Hepatocyte (in vitro differentiated cells): ENCODE results near the gene EIF2AK2. TPM values are rescaled to one million over a fixed set of nuclear protein-coding genes. Genes with fewer than 3 reads are reported as not detected.

Experiments used
- DNase-seq: peaks from one replicate; pipeline ENCODE4 v3.0.0-alpha.2; 2016; ENCODE audit warnings: low spot score
- H2AFZ ChIP-seq: fragments of 200-600 bp; sonication (generic); 2 replicates; pipeline ENCODE4 v1.6.0; 2016; ENCODE audit warnings: antibody characterized with exemption, mild to moderate bottlenecking
- H3K27ac ChIP-seq: fragments of 200-600 bp; sonication (generic); 2 replicates; pipeline ENCODE4 v1.5.1; 2016; ENCODE audit warnings: mild to moderate bottlenecking
- H3K27me3 ChIP-seq: fragments of 200-600 bp; sonication (generic); 2 replicates; pipeline ENCODE4 v1.6.1; 2016
- H3K36me3 ChIP-seq: fragments of 200-600 bp; sonication (generic); replicated peaks from 2 replicates; pipeline ENCODE4 v1.5.1; 2016; ENCODE audit warnings: low read depth; ENCODE audit not compliant: insufficient read depth
- H3K4me1 ChIP-seq: fragments of 200-600 bp; sonication (generic); 2 replicates; pipeline ENCODE4 v1.5.1; 2016; ENCODE audit warnings: mild to moderate bottlenecking, moderate library complexity; ENCODE audit not compliant: insufficient read depth
- H3K4me2 ChIP-seq: fragments of 200-600 bp; sonication (generic); 2 replicates; pipeline ENCODE4 v1.6.0; 2016
- H3K4me3 ChIP-seq: fragments of 200-600 bp; sonication (generic); 2 replicates; pipeline ENCODE4 v1.5.1; 2016; ENCODE audit warnings: mild to moderate bottlenecking
- H3K79me2 ChIP-seq: fragments of 200-600 bp; sonication (generic); 2 replicates; pipeline ENCODE4 v1.6.0; 2017; ENCODE audit warnings: mild to moderate bottlenecking
- H3K9me2 ChIP-seq: fragments of 200-600 bp; sonication (generic); replicated peaks from 2 replicates; pipeline ENCODE4 v1.6.0; 2017; ENCODE audit warnings: mild to moderate bottlenecking; ENCODE audit not compliant: insufficient read depth
- H3K9me3 ChIP-seq: fragments of 200-600 bp; sonication (generic); 2 replicates; pipeline ENCODE4 v1.5.1; 2016; ENCODE audit warnings: low read depth, mild to moderate bottlenecking
- H4K20me1 ChIP-seq: fragments of 200-600 bp; sonication (generic); 2 replicates; pipeline ENCODE4 v1.6.0; 2016; ENCODE audit warnings: mild to moderate bottlenecking; ENCODE audit not compliant: insufficient read depth, poor library complexity, severe bottlenecking
- EZH2 ChIP-seq: fragments of 200-600 bp; sonication (generic); IDR thresholded peaks from 2 replicates; pipeline ENCODE4 v1.6.1; 2016; ENCODE audit warnings: antibody characterized with exemption, mild to moderate bottlenecking, borderline replicate concordance
- EZH2phosphoT487 ChIP-seq: fragments of 200-600 bp; sonication (generic); IDR thresholded peaks from one replicate; pipeline ENCODE4 v1.6.1; 2018; ENCODE audit warnings: antibody characterized with exemption, mild to moderate bottlenecking, low read depth, moderate library complexity; ENCODE audit not compliant: unreplicated experiment, severe bottlenecking
- WGBS: methylation state at CpG from one replicate; pipeline ENCODE4 v1.1.6; 2016; ENCODE audit warnings: low lambda C conversion rate; ENCODE audit errors: missing lambda C conversion rate; 5-methylcytosine and 5-hydroxymethylcytosine counted together
- polyA plus RNA-seq: library from polyadenylated mRNA; unstranded; fragments of >200 nt; fragmentation: Nextera tagmentation; extraction: Ambion mirVana; gene quantifications from 2 replicates; pipeline ENCODE4 v1.2.1, GENCODE V29; 2016
- total RNA-seq: library from RNA; depleted of rRNA; stranded (reverse); fragments of >200 nt; gene quantifications from 2 replicates; pipeline ENCODE4 v1.2.3, GENCODE V29; 2014
- TF ChIP-seq, protein P1 (sequence below): fragments of 200-600 bp; sonication (generic); IDR thresholded peaks from 2 replicates; pipeline ENCODE4 v1.5.1; 2016; ENCODE audit warnings: antibody characterized with exemption, mild to moderate bottlenecking; ENCODE audit not compliant: poor library complexity

Gene EIF2AK2
- total and polyA plus RNA-seq, 2 experiments from 2014 or later, result 22.2 to 38.4 TPM

DNA sequence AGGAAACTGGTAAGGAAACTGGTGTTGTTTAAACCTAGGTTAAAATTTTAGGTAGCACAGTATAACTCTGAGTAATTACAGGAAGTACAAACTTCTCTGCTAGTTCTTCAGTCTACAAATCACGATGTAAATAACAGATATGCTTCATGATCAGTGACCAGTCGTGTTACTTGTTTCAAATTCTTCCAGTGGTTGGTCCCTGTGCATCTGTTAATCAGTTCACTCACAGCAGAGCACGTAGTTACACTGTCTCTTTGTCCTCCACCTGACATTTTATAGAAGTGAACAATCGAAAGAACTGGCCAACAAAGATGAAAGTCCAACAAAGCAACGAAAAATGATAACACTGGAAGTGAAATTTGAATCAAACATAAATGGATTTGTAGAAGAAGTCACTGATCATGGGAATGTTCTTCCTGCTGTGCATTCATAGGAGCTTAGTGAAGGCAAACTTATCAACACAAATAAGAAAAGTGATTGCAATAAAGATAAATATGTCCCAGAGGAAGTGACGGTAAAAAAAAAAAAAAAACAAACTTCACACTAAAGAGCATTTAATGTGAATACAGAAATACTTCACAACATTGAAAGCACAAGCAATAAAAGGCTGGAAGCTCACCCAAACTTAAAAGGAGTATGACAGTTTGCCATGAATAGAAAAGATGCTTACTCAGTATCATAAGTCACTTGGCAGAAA lies 7.0 kb downstream of the EIF2AK2 start:
- TF ChIP-seq, protein P1, sequence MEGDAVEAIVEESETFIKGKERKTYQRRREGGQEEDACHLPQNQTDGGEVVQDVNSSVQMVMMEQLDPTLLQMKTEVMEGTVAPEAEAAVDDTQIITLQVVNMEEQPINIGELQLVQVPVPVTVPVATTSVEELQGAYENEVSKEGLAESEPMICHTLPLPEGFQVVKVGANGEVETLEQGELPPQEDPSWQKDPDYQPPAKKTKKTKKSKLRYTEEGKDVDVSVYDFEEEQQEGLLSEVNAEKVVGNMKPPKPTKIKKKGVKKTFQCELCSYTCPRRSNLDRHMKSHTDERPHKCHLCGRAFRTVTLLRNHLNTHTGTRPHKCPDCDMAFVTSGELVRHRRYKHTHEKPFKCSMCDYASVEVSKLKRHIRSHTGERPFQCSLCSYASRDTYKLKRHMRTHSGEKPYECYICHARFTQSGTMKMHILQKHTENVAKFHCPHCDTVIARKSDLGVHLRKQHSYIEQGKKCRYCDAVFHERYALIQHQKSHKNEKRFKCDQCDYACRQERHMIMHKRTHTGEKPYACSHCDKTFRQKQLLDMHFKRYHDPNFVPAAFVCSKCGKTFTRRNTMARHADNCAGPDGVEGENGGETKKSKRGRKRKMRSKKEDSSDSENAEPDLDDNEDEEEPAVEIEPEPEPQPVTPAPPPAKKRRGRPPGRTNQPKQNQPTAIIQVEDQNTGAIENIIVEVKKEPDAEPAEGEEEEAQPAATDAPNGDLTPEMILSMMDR, result no peak
- Histone ChIP-seq H3K79me2 (peaks cover 65% of the 10 kb centered on the region), H3K27ac (peak overlapping the region; percentile 61), H3K9me2 (no peaks in the 10 kb centered on the region), H3K27me3 (no peaks in the 10 kb centered on the region), H3K4me1 (no peaks in the 10 kb centered on the region), H3K36me3 (no peaks in the 10 kb centered on the region), H3K4me3 (no peak overlapping the region), H3K9me3 (no peaks in the 10 kb centered on the region), H2AFZ (no peak overlapping the region), H3K4me2 (peak overlapping the region; percentile 51), H4K20me1 (peaks cover 9% of the 10 kb centered on the region)
- 64% methylated on average over 6 of the region's 6 CpGs for WGBS
- peak; percentile 13 for DNase-seq

GRCh38 chr2:37148325-37148724 lies 8.5 kb downstream of the EIF2AK2 start:
- H3K9me3 ChIP-seq, result no peaks in the 10 kb centered on the region
- H3K27me3 ChIP-seq, result no peaks in the 10 kb centered on the region
- H3K27ac ChIP-seq, result no peak overlapping the region
- peaks cover 9% of the 10 kb centered on the region for H4K20me1 ChIP-seq
- H3K4me3 ChIP-seq, result no peak overlapping the region
- H3K4me1 ChIP-seq, result no peaks in the 10 kb centered on the region
- H3K36me3 ChIP-seq, result no peaks in the 10 kb centered on the region
- DNase-seq, result no peak
- 83% methylated on average over 7 of the region's 7 CpGs for WGBS
- H3K4me2 ChIP-seq, result no peak overlapping the region
- H3K79me2 ChIP-seq, result peaks cover 50% of the 10 kb centered on the region
- no peak for TF ChIP-seq EZH2
- TF ChIP-seq, protein P1, result no peak
- TF ChIP-seq EZH2phosphoT487, result no peak
- H3K9me2 ChIP-seq, result no peaks in the 10 kb centered on the region
- H2AFZ ChIP-seq, result no peak overlapping the region

GRCh38 chr2:37146062-37146461 lies 10.7 kb downstream of the EIF2AK2 start:
- H3K4me1 ChIP-seq, result no peaks in the 10 kb centered on the region
- H3K9me3 ChIP-seq, result no peaks in the 10 kb centered on the region
- peaks cover 9% of the 10 kb centered on the region for H4K20me1 ChIP-seq
- DNase-seq, result no peak
- H3K27me3 ChIP-seq, result no peaks in the 10 kb centered on the region
- H3K36me3 ChIP-seq, result no peaks in the 10 kb centered on the region
- H3K4me2 ChIP-seq, result no peak overlapping the region
- H3K9me2 ChIP-seq, result no peaks in the 10 kb centered on the region
- H2AFZ ChIP-seq, result no peak overlapping the region
- no peak overlapping the region for H3K27ac ChIP-seq
- TF ChIP-seq, protein P1, result no peak
- TF ChIP-seq EZH2phosphoT487 (no peak), EZH2 (no peak)
- WGBS, result 91% methylated on average over 2 of the region's 2 CpGs
- peaks cover 32% of the 10 kb centered on the region for H3K79me2 ChIP-seq
- no peak overlapping the region for H3K4me3 ChIP-seq
